ENCODE data around the gene ABLIM2.

The ABLIM2 gene

GRCh38 chr4:8197521-8197920 is 38.9 kb upstream of the ABLIM2 start:
- peak overlapping the region; percentile 90; the same call in 1 of the 2 replicates for H3K27ac ChIP-seq
- no peak for TF ChIP-seq CTCF (conservative IDR thresholded peaks at IDR 0.05)

- no peak overlapping the region for H3K27ac ChIP-seq
- TF ChIP-seq CTCF (conservative IDR thresholded peaks at IDR 0.05) = no peak
These were observed 37.3 kb upstream of the ABLIM2 start for GRCh38 chr4:8195841-8196458.

GRCh38 chr4:8195431-8195830 is 36.8 kb upstream of the ABLIM2 start:
- no peak for TF ChIP-seq CTCF (conservative IDR thresholded peaks at IDR 0.05)
- no peak overlapping the region for H3K27ac ChIP-seq

GRCh38 chr4:8194306-8195242 is 36.0 kb upstream of the ABLIM2 start:
- peak overlapping the region; percentile 55 for H3K27ac ChIP-seq
- no peak for TF ChIP-seq CTCF (conservative IDR thresholded peaks at IDR 0.05)

GRCh38 chr4:8192748-8193738 is 34.4 kb upstream of the ABLIM2 start:
- H3K27ac ChIP-seq = peak overlapping the region; percentile 55; the same call in 1 of the 2 replicates
- peak; percentile 63 for TF ChIP-seq CTCF (conservative IDR thresholded peaks at IDR 0.05)

GRCh38 chr4:8191136-8191747 is 32.6 kb upstream of the ABLIM2 start:
- H3K27ac ChIP-seq = no peak overlapping the region
- no peak for TF ChIP-seq CTCF (conservative IDR thresholded peaks at IDR 0.05)
